Peyer's patch (tissue), 4 donors: ENCODE data around the gene SYT9. TPM values are rescaled to one million over a fixed set of nuclear protein-coding genes. Genes with fewer than 3 reads are reported as not detected.

Experiments
- DNase-seq, 3 donors: peaks; one replicate each; pipeline ENCODE4 v3.0.0-alpha.2; 2017 to 2019
- H3K27ac ChIP-seq, 4 donors: fragments of 200-600 bp; sonication (generic); one replicate each; pipeline ENCODE4 v1.5.1; 2016 to 2019
- H3K27me3 ChIP-seq, 2 donors: fragments of 200-600 bp; sonication (generic); one replicate each; pipeline ENCODE4 v1.5.1; 2019
- H3K36me3 ChIP-seq, 3 donors: fragments of 200-600 bp; sonication (generic); one replicate each; pipeline ENCODE4 v1.5.1; 2016 to 2019
- H3K4me1 ChIP-seq, 4 donors: fragments of 200-600 bp; sonication (generic); one replicate each; pipeline ENCODE4 v1.5.1; 2016 to 2019
- H3K4me3 ChIP-seq, 4 donors: fragments of 200-600 bp; sonication (generic); 1 replicate in 3 of 4; 2 replicates in 1 of 4; pipeline ENCODE4 v1.5.1; 2016 to 2019; ENCODE audit warnings: mild to moderate bottlenecking in 1 of 4
- H3K9me3 ChIP-seq, 4 donors: fragments of 200-600 bp; sonication (generic); one replicate each; pipeline ENCODE4 v1.5.1; 2016 to 2019; ENCODE audit warnings: mild to moderate bottlenecking in 1 of 4
- CTCF ChIP-seq, 6 experiments: fragments of 450-650 bp in 4 of 6; fragments of 200-600 bp in 2 of 6; sonication (generic) in 1 of 6; IDR thresholded peaks; one replicate each; pipeline ENCODE4 v1.5.1; 2017 to 2019; ENCODE audit warnings: antibody characterized with exemption in 6 of 6, mild to moderate bottlenecking in 3 of 6, moderate library complexity in 1 of 6
- POLR2A ChIP-seq, 2 donors: fragments of 450-650 bp; IDR thresholded peaks; one replicate each; pipeline ENCODE4 v1.5.1; 2017; ENCODE audit warnings: antibody characterized with exemption in 2 of 2, mild to moderate bottlenecking in 2 of 2, moderate library complexity in 2 of 2
- total RNA-seq, 4 donors: library from RNA; depleted of rRNA; stranded (reverse); fragments of >200 nt; gene quantifications; one replicate each; pipeline ENCODE4 v1.1.0, GENCODE V29; 2016

The SYT9 gene
- total RNA-seq, 4 donors from 2014 or later, result not detected

DNA sequence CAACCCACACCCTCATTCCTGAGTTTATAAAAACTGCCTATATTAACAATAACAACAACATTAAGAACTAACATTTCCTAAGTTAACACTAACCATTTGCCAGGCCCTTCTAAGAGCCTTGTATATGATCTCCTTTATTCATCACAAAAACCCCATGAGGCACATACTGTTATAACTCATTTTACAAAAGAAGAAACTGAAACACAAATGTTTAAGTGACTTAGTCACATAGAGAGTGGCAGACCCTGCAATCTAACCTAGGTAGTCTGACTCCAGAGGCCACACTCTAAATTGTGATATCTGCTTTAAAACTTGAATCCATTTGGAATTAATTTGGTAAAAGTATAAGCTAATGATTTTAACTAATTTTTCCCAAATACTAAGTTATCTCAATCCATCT lies 116.1 kb downstream of the SYT9 start:
- H3K4me1 ChIP-seq, result no peaks in the 10 kb centered on the region
- H3K27ac ChIP-seq, result no peak overlapping the region
- no peak for DNase-seq
- no peak overlapping the region for H3K4me3 ChIP-seq
- H3K27me3 ChIP-seq, result no peaks in the 10 kb centered on the region
- H3K36me3 ChIP-seq, result no peaks in the 10 kb centered on the region
- peaks cover 0 to 3% (median 0%) of the 10 kb centered on the region in 4 donors for H3K9me3 ChIP-seq
- TF ChIP-seq POLR2A (IDR thresholded peaks at IDR 0.05) (no peak), CTCF (IDR thresholded peaks at IDR 0.05) (no peak)

DNA sequence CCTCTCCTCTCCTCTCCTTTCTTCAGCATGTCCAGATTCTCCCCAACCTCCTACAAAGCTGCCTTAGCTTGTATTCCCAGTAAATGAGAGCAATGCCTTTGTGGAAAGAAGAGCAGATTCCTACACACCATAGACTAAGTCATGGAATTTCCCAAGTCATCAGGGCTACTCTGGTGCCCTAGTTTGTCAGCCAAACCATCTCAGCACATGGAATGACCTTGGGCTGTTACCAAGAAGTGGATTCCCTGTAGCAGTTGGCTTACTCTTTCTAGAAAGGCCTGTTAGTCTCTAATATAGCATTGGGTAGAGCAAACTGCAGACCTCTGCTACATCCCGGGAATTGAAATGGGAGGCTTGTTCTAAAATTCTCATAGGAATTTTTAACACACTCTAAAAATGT lies 124.7 kb downstream of the SYT9 start:
- H3K27ac ChIP-seq, result no peak overlapping the region
- no peak overlapping the region for H3K4me3 ChIP-seq
- no peak for DNase-seq
- H3K9me3 ChIP-seq, result peaks cover 0 to 3% (median 0%) of the 10 kb centered on the region in 4 donors
- H3K27me3 ChIP-seq, result no peaks in the 10 kb centered on the region
- TF ChIP-seq POLR2A (IDR thresholded peaks at IDR 0.05) (no peak), CTCF (IDR thresholded peaks at IDR 0.05) (no peak)
- no peaks in the 10 kb centered on the region for H3K36me3 ChIP-seq
- no peaks in the 10 kb centered on the region for H3K4me1 ChIP-seq

DNA sequence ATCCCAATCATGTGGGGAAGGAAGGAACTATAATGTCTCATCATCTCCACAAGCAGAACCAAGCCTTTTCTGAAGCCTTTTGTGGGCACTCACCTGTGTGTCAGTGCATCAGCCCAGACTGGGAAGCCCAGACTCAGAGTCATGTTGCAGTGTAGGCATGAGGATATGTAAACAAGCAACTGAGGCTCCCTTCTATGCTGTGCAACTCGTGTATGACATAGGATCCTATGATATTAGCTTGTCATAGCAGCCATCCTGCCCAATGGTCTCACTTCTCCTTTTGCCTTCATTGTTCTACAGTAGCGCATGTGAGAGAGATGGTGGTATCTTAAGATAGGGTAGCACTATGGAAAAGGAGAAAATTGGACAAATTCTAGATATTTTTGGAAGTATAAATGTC lies 130.2 kb downstream of the SYT9 start:
- DNase-seq, result no peak
- H3K27ac ChIP-seq, result no peak overlapping the region
- no peak for TF ChIP-seq POLR2A (IDR thresholded peaks at IDR 0.05)
- TF ChIP-seq CTCF (IDR thresholded peaks at IDR 0.05), result no peak
- no peaks in the 10 kb centered on the region for H3K27me3 ChIP-seq
- no peaks in the 10 kb centered on the region for H3K9me3 ChIP-seq
- no peaks in the 10 kb centered on the region for H3K36me3 ChIP-seq
- H3K4me3 ChIP-seq, result no peak overlapping the region
- H3K4me1 ChIP-seq, result no peaks in the 10 kb centered on the region

DNA sequence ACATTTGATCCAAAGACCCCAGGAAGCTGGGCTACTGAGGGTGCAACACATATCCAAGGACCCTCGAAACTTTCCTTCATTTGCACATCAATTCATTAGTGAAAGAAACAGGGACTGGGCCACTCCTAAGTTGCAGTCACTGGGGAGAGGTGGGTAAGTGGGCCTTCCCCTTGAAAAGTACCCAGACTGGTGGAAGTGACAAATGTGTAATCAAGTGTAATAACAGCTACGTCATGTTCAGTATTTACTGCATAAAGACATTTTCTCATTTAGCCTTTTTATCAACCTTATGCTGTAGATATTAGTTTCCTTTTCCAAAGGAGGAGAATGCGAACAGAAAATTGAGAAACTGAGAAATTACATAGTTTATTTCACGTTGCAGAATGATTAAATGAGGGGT lies 131.7 kb downstream of the SYT9 start:
- DNase-seq, result no peak
- no peaks in the 10 kb centered on the region for H3K36me3 ChIP-seq
- H3K9me3 ChIP-seq, result no peaks in the 10 kb centered on the region
- no peaks in the 10 kb centered on the region for H3K4me1 ChIP-seq
- no peak overlapping the region for H3K4me3 ChIP-seq
- H3K27ac ChIP-seq, result no peak overlapping the region
- no peaks in the 10 kb centered on the region for H3K27me3 ChIP-seq
- no peak for TF ChIP-seq POLR2A (IDR thresholded peaks at IDR 0.05)
- TF ChIP-seq CTCF (IDR thresholded peaks at IDR 0.05), result no peak

DNA sequence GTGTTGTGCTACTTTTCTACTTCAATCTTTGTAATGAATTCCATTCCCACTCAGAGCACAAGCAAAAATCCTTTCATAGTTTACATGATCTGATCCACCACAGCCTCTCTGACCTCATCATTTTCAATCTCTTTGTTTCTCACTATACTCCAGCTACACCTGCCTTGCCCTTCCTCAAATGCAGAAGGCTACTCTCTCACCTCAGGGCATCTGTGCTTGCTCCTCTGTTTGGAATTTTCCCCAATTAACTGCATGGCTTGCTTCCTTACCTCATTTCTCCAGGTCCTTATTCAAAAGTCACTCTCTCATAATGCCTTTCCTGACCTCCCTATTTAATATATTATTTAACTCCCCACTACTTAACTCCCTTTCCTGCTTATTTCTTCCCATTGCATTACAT lies 133.0 kb downstream of the SYT9 start:
- H3K27me3 ChIP-seq, result no peaks in the 10 kb centered on the region
- H3K4me3 ChIP-seq, result no peak overlapping the region
- TF ChIP-seq POLR2A (IDR thresholded peaks at IDR 0.05) (no peak), CTCF (IDR thresholded peaks at IDR 0.05) (no peak)
- H3K9me3 ChIP-seq, result no peaks in the 10 kb centered on the region
- no peaks in the 10 kb centered on the region for H3K36me3 ChIP-seq
- no peak overlapping the region for H3K27ac ChIP-seq
- H3K4me1 ChIP-seq, result no peaks in the 10 kb centered on the region
- no peak for DNase-seq

- DNase-seq, result no peak
- TF ChIP-seq POLR2A (IDR thresholded peaks at IDR 0.05) (no peak), CTCF (IDR thresholded peaks at IDR 0.05) (no peak)
- H3K4me1 ChIP-seq, result no peaks in the 10 kb centered on the region
Observed at GRCh38 chr11:7385532-7385931, 133.8 kb downstream of the SYT9 start.

More at GRCh38 chr11:7385532-7385931, 133.8 kb downstream of the SYT9 start:
- no peak overlapping the region for H3K4me3 ChIP-seq
- no peak overlapping the region for H3K27ac ChIP-seq
- no peaks in the 10 kb centered on the region for H3K9me3 ChIP-seq
- no peaks in the 10 kb centered on the region for H3K27me3 ChIP-seq
- H3K36me3 ChIP-seq, result no peaks in the 10 kb centered on the region
